SK-N-SH treated with all-trans-retinoic acid at 6 μM for 48 hours (cell line): ENCODE measurements around the gene PABPN1L.
"Not testable (repeated sequence)": the region's sequence is repeated elsewhere in the genome, so short reads cannot be mapped to it uniquely, and the experiment has no call there.

ENCODE experiments used
- CREB5 ChIP-seq: fragments of 250-450 bp; sonication (Bioruptor Pico); IDR thresholded peaks from 2 replicates; pipeline ENCODE4 v1.5.1; 2020; ENCODE audit warnings: low read depth, mild to moderate bottlenecking, moderate library complexity
- CSDC2 ChIP-seq: fragments of 250-450 bp; sonication (Bioruptor Pico); IDR thresholded peaks from 2 replicates; pipeline ENCODE4 v1.5.0; 2020; ENCODE audit warnings: mild to moderate bottlenecking, moderate library complexity
- ESRRG ChIP-seq: fragments of 250-450 bp; sonication (Bioruptor Pico); IDR thresholded peaks from 2 replicates; pipeline ENCODE4 v1.6.1; 2021; ENCODE audit warnings: mild to moderate bottlenecking
- GLIS3 ChIP-seq: fragments of 250-450 bp; sonication (Bioruptor Pico); IDR thresholded peaks from 2 replicates; pipeline ENCODE4 v1.5.0; 2020; ENCODE audit warnings: mild to moderate bottlenecking, moderate library complexity
- OSR1 ChIP-seq: fragments of 250-450 bp; sonication (Bioruptor Pico); IDR thresholded peaks from 2 replicates; pipeline ENCODE4 v1.8.0; 2022; ENCODE audit warnings: moderate library complexity, mild to moderate bottlenecking, inconsistent platforms
- PATZ1 ChIP-seq: fragments of 250-450 bp; sonication (Bioruptor Pico); IDR thresholded peaks from 2 replicates; pipeline ENCODE4 v1.8.0; 2020; ENCODE audit warnings: mild to moderate bottlenecking, moderate library complexity, borderline replicate concordance
- PPARA ChIP-seq: fragments of 250-450 bp; sonication (Bioruptor Pico); IDR thresholded peaks from 2 replicates; pipeline ENCODE4 v1.5.0; 2020; ENCODE audit warnings: mild to moderate bottlenecking, borderline replicate concordance
- RARB ChIP-seq: fragments of 250-450 bp; sonication (Bioruptor Pico); IDR thresholded peaks from 2 replicates; pipeline ENCODE4 v1.8.0; 2021; ENCODE audit warnings: mild to moderate bottlenecking, moderate library complexity
- ZFP3 ChIP-seq: fragments of 250-450 bp; sonication (Bioruptor Pico); IDR thresholded peaks from 2 replicates; pipeline ENCODE4 v1.5.0; 2020; ENCODE audit warnings: mild to moderate bottlenecking, moderate library complexity
- ZFP30 ChIP-seq: fragments of 450-650 bp; formaldehyde crosslinking; IDR thresholded peaks from 2 replicates; pipeline ENCODE4 v1.5.0; 2022; ENCODE audit warnings: mild to moderate bottlenecking, moderate library complexity

GRCh38 chr16:88823646-88824045, 42.8 kb downstream of the PABPN1L start:
- TF ChIP-seq ZFP3; PPARA (CRISPR knock-in tag); RARB (CRISPR knock-in tag); GLIS3; PATZ1 (CRISPR knock-in tag); CREB5; ZFP30 (CRISPR knock-in tag); ESRRG (CRISPR knock-in tag); OSR1 (CRISPR knock-in tag); CSDC2 (CRISPR knock-in tag): not testable (repeated sequence)
